Heart left ventricle (tissue), 16 donors: ENCODE results near the gene ZNF544. TPM values are rescaled to one million over a fixed set of nuclear protein-coding genes. Genes with fewer than 3 reads are reported as not detected.

Experiments used
- ATAC-seq, 4 donors: fragments of 200-7000 bp; cut with Tn5 transposase; one replicate each; pipeline ENCODE4 v1.9.1; 2020 to 2022; ENCODE audit warnings: moderate library complexity in 4 of 4, mild to moderate bottlenecking in 3 of 4, moderate number of reproducible peaks in 1 of 4
- DNase-seq, 5 donors: peaks; one replicate each; pipeline ENCODE4 v3.0.0-alpha.2; 2020
- H3K27ac ChIP-seq, 12 donors: fragments of 200-600 bp; sonication (generic) in 4 of 12; one replicate each; pipeline versions ENCODE4 v1.5.0 to v1.8.0; 2016 to 2022; ENCODE audit warnings: mild to moderate bottlenecking in 2 of 12
- H3K27me3 ChIP-seq, 9 donors: fragments of 200-600 bp; sonication (generic) in 2 of 9; one replicate each; pipeline versions ENCODE4 v1.5.1 to v1.8.0; 2016 to 2022; ENCODE audit warnings: mild to moderate bottlenecking in 3 of 9
- H3K36me3 ChIP-seq, 9 donors: fragments of 200-600 bp; sonication (generic) in 2 of 9; one replicate each; pipeline versions ENCODE4 v1.5.0 to v1.8.0; 2018 to 2022; ENCODE audit warnings: mild to moderate bottlenecking in 2 of 9
- H3K4me1 ChIP-seq, 12 donors: fragments of 200-600 bp; sonication (generic) in 4 of 12; one replicate each; pipeline versions ENCODE4 v1.5.0 to v1.8.0; 2016 to 2022; ENCODE audit warnings: mild to moderate bottlenecking in 3 of 12
- H3K4me3 ChIP-seq, 12 donors: fragments of 200-600 bp; sonication (generic) in 4 of 12; one replicate each; pipeline versions ENCODE4 v1.5.0 to v1.8.0; 2017 to 2022; ENCODE audit warnings: mild to moderate bottlenecking in 9 of 12, moderate library complexity in 4 of 12
- H3K9me3 ChIP-seq, 12 donors: fragments of 200-600 bp; sonication (generic) in 4 of 12; one replicate each; pipeline versions ENCODE4 v1.5.0 to v1.8.0; 2016 to 2022; ENCODE audit warnings: mild to moderate bottlenecking in 1 of 12
- POLR2A ChIP-seq, 2 donors: fragments of 450-650 bp; IDR thresholded peaks; one replicate each; pipeline ENCODE4 v1.6.1; 2017; ENCODE audit warnings: antibody characterized with exemption in 2 of 2, mild to moderate bottlenecking in 2 of 2, moderate library complexity in 2 of 2
- WGBS, 4 donors: extraction: QIAGEN DNeasy Blood & Tissue Kit in 2 of 4; methylation state at CpG; one replicate each; pipeline versions ENCODE4 v1.1.5 to v1.1.7; 2013 to 2018; 5-methylcytosine and 5-hydroxymethylcytosine counted together
- intact Hi-C, 10 donors: fragments of 100-400 bp; cut with DNase I; formaldehyde crosslinking; loops; one replicate each; pipeline versions ENCODE4 v1.11.1 to v1.14.2; 2022
- polyA plus RNA-seq, 2 donors: library from polyadenylated mRNA; stranded (reverse); fragments of 200-250 nt; gene quantifications; one replicate each; pipeline ENCODE4 v1.2.3, GENCODE V29; 2013
- total RNA-seq, 9 donors: library from RNA; depleted of rRNA in 2 of 9; stranded (reverse); fragments of >200 nt in 2 of 9; fragmentation: NEBNext Ultra II Directional in 3 of 9; extraction: Animal tissue kit (Norgen Biotek cat#: 25700) in 3 of 9; gene quantifications; one replicate each; pipeline versions ENCODE4 v1.1.0 to v1.2.4, GENCODE V29; 2016 to 2023
- TF ChIP-seq, protein P1 (sequence below), 12 donors: fragments of 200-600 bp; sonication (generic) in 4 of 12; IDR thresholded peaks; one replicate each; pipeline versions ENCODE4 v1.5.0 to v1.8.0; 2018 to 2022; ENCODE audit warnings: antibody characterized with exemption in 12 of 12, mild to moderate bottlenecking in 5 of 12
- donor health status: ischemic (EF 13 %, LVEDD 7.1; RV severe dilation, severe dysfunction).
- donor health status: healthy with polysubstance abuse.
- donor health status: DM: no; HTN: yes; CAD: no.
- donor health status: DM: no; HTN: no; CAD: no.
- donor health status: ischemic (EF 25% LVEDD 6.9; RV normal size, moderate dysfunction).
- donor health status: ischemic (EF 25% LVEDD 5.7; RV mildly dilated, moderate dysfunction).
- donor health status: healthy.
- donor health status: DM: yes; HTN: yes; CAD: no.
- donor health status: ischemic (EF 35%, LVEDD 5.7; RV mildly dilated, moderate dysfunction).
- donor health status: nonischemic (EF 11% LVEDD 7.7; RV severe dilation, severe dysfunction).
- donor health status: DM: yes; HTN: yes; CAD: no.
- donor health status: PGD.
- donor health status: ischemic (EF 29% LVEDD 5.4; RV normal size, mild dysfunction).
- donor health status: nonischemic (EF 23%, LVEDD 6.1; RV moderate dilation, normal function).

ZNF544 gene
- total and polyA plus RNA-seq, 11 donors = 20.8 to 38.7 (median 22.3) TPM

DNA sequence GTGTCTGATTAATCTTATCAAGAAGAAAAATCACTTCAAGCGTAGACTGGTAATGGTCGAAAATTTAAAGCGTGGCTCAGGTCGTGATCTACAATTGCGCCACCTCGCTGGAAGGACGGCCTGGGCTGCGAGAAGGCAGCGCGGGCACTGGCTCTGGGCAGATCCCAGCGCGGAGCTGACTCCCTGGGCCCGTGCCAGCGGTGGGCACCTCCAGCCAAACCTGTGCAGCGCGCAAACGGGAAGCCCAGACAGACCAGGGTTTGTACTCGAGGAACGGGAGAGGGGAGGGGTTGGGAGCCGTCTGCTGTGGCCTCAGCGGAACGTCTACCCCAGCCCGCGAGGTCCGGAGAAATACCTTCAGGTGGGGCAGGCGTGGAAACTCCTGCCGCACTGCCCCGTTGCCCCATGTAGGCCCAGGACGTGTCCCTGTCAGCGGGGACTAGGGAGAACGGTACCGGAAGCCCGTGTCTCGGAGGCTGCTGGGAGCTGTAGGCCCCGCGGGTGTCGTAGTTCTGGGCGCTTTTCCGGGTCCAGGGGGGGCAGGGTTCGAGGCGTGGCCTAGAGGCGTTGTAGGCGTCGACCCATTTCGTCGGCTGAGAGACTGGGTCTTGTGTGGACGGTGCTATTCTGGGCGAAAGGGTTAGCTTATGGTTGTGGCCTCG is 24.8 kb upstream of the ZNF544 start:
- TF ChIP-seq POLR2A (IDR thresholded peaks at IDR 0.05) = no peak
- TF ChIP-seq, protein P1, sequence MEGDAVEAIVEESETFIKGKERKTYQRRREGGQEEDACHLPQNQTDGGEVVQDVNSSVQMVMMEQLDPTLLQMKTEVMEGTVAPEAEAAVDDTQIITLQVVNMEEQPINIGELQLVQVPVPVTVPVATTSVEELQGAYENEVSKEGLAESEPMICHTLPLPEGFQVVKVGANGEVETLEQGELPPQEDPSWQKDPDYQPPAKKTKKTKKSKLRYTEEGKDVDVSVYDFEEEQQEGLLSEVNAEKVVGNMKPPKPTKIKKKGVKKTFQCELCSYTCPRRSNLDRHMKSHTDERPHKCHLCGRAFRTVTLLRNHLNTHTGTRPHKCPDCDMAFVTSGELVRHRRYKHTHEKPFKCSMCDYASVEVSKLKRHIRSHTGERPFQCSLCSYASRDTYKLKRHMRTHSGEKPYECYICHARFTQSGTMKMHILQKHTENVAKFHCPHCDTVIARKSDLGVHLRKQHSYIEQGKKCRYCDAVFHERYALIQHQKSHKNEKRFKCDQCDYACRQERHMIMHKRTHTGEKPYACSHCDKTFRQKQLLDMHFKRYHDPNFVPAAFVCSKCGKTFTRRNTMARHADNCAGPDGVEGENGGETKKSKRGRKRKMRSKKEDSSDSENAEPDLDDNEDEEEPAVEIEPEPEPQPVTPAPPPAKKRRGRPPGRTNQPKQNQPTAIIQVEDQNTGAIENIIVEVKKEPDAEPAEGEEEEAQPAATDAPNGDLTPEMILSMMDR (IDR thresholded peaks at IDR 0.05) = no peak
- H3K27ac ChIP-seq = no peak overlapping the region
- no peaks in the 10 kb centered on the region for H3K27me3 ChIP-seq
- H3K36me3 ChIP-seq = peaks cover 30 to 99% (median 57%) of the 10 kb centered on the region in 9 donors
- intact Hi-C loops = loop anchor here in 2 of 10 donors (5.0 to 10.0 kb wide), 2 partner anchors 61 to 227 kb away; no protein-coding TSS in a partner anchor
- H3K4me3 ChIP-seq = no peak overlapping the region
- DNase-seq (no peak), ATAC-seq (peak in 1 of 4 donors; percentile 16)
- H3K4me1 ChIP-seq = no peaks in the 10 kb centered on the region
- 15 to 20% (median 19%) methylated on average over 33 to 49 of the region's 49 CpGs for WGBS, 4 donors
- peaks cover 25 to 100% (median 100%) of the 10 kb centered on the region in 12 donors for H3K9me3 ChIP-seq

DNA sequence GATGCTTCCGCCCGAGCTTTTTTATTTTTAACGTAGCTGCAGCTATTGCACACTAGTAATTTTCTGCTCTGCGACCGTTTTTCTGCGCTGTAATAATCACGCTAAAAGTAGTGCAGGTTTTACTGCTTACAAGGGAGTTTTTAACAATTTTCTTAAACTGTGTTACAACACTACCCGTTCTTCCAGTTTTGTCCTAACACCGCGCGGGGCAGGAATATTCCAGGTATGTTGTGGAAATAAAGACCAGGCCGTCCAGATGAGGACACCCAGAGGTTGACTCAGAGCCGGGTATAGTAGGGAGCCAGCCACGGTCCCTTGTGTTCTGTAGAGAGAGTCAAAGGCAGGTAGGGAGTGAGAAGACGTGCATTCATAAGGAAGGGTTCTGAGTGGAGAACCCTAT is 24.1 kb upstream of the ZNF544 start:
- ATAC-seq (no peak), DNase-seq (no peak)
- H3K4me1 ChIP-seq = no peaks in the 10 kb centered on the region
- intact Hi-C loops = loop anchor here in 2 of 10 donors (5.0 to 10.0 kb wide), 2 partner anchors 60 to 227 kb away; no protein-coding TSS in a partner anchor
- TF ChIP-seq, protein P1 (IDR thresholded peaks at IDR 0.05) = no peak
- TF ChIP-seq POLR2A (IDR thresholded peaks at IDR 0.05) = no peak
- peaks cover 19 to 100% (median 100%) of the 10 kb centered on the region in 12 donors for H3K9me3 ChIP-seq
- H3K4me3 ChIP-seq = no peak overlapping the region
- H3K27ac ChIP-seq = no peak overlapping the region
- peaks cover 31 to 99% (median 59%) of the 10 kb centered on the region in 9 donors for H3K36me3 ChIP-seq
- no peaks in the 10 kb centered on the region for H3K27me3 ChIP-seq
- 30 to 47% (median 44%) methylated on average over 15 of the region's 15 CpGs for WGBS, 4 donors

DNA sequence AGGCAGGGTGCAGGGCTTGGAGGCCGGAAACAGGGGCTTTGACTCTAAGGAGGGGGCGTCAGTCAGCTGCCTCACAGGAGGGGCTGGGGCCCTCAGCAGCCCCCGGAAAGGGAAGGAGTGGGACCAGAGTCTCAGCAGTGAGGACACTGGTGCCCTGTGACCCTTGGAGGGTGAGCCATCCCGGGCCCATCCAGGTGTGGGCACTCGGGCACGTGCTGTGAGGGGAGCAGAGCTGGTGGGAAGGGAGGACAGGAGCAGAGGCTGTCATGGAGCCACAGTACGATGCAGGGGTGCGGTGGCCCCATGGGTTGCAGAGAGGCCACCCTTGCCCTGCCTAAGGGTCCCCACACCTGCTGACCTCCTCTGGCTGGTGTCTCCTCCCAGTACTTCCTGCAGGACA is 19.1 kb upstream of the ZNF544 start:
- TF ChIP-seq POLR2A (IDR thresholded peaks at IDR 0.05) = no peak
- TF ChIP-seq, protein P1 (IDR thresholded peaks at IDR 0.05) = no peak
- WGBS, 4 donors = 95 to 100% (median 99%) methylated on average over 6 to 8 of the region's 8 CpGs
- no peak for DNase-seq
- H3K4me3 ChIP-seq = no peak overlapping the region
- no peak overlapping the region for H3K27ac ChIP-seq
- H3K27me3 ChIP-seq = no peaks in the 10 kb centered on the region
- peak in 1 of 4 donors; percentile 35 for ATAC-seq
- H3K9me3 ChIP-seq = peaks cover 6 to 100% (median 100%) of the 10 kb centered on the region in 12 donors
- intact Hi-C loops = loop anchor here in 1 of 10 donors (10.0 kb wide), 1 partner anchor 55 kb away; no protein-coding TSS in a partner anchor
- peaks cover 55 to 100% (median 83%) of the 10 kb centered on the region in 9 donors for H3K36me3 ChIP-seq
- H3K4me1 ChIP-seq = no peaks in the 10 kb centered on the region

DNA sequence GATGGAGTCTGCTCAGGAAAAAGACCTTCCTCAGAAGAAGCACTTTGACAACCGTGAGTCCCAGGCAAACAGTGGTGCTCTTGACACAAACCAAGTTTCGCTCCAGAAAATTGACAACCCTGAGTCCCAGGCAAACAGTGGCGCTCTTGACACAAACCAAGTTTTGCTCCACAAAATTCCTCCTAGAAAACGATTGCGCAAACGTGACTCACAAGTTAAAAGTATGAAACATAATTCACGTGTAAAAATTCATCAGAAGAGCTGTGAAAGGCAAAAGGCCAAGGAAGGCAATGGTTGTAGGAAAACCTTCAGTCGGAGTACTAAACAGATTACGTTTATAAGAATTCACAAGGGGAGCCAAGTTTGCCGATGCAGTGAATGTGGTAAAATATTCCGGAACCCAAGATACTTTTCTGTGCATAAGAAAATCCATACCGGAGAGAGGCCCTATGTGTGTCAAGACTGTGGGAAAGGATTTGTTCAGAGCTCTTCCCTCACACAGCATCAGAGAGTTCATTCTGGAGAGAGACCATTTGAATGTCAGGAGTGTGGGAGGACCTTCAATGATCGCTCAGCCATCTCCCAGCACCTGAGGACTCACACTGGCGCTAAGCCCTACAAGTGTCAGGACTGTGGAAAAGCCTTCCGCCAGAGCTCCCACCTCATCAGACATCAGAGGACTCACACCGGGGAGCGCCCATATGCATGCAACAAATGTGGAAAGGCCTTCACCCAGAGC is 16.2 kb upstream of the ZNF544 start:
- 96 to 98% (median 98%) methylated on average over 17 of the region's 17 CpGs for WGBS, 4 donors
- peaks cover 43 to 71% (median 64%) of the 10 kb centered on the region in 9 donors for H3K36me3 ChIP-seq
- H3K4me3 ChIP-seq = no peak overlapping the region
- TF ChIP-seq, protein P1 (IDR thresholded peaks at IDR 0.05) = no peak
- no peak for TF ChIP-seq POLR2A (IDR thresholded peaks at IDR 0.05)
- peaks cover 8 to 100% (median 100%) of the 10 kb centered on the region in 12 donors for H3K9me3 ChIP-seq
- no peaks in the 10 kb centered on the region for H3K27me3 ChIP-seq
- intact Hi-C loops = no loop called here
- no peaks in the 10 kb centered on the region for H3K4me1 ChIP-seq
- no peak overlapping the region for H3K27ac ChIP-seq
- ATAC-seq (no peak), DNase-seq (no peak)
